PC-3 (cell line): ENCODE results near the gene PGAP6. TPM values are rescaled to one million over a fixed set of nuclear protein-coding genes. Genes with fewer than 3 reads are reported as not detected.

Experiments used
- ATAC-seq: fragments of 200-7000 bp; cut with Tn5 transposase; 2 replicates; pipeline ENCODE4 v1.9.1; 2020; ENCODE audit warnings: mild to moderate bottlenecking, moderate library complexity
- BruUV-seq: library from RNA; stranded (reverse); fragments of 400-500 nt; replicated peaks from 2 replicates; lab custom pipeline; 2021; lab: Mats Ljungman, UMichigan
- CTCF ChIA-PET: fragments of 300-600 bp; sonication (Branson Sonifier 250); formaldehyde crosslinking; loops from one replicate; lab custom pipeline; 2022; ENCODE audit warnings: antibody characterized with exemption; lab: Charles Lee
- POLR2A ChIA-PET: fragments of 300-600 bp; sonication (Branson Sonifier 250); formaldehyde crosslinking; loops from one replicate; lab custom pipeline; 2022; ENCODE audit warnings: antibody characterized with exemption; ENCODE audit not compliant: unreplicated experiment; lab: Charles Lee
- DNase-seq: peaks from one replicate; pipeline ENCODE4 v3.0.0-alpha.2; 2015
- H2AFZ ChIP-seq: fragments of 300-600 bp; sonication (generic); 2 replicates; pipeline ENCODE4 v1.6.0; 2016; ENCODE audit warnings: antibody characterized with exemption, low read length
- H3F3A ChIP-seq: fragments of 300-600 bp; sonication (generic); one replicate; pipeline ENCODE4 v1.6.0; 2017; ENCODE audit warnings: antibody characterized with exemption, low read length, control low read depth, mild to moderate bottlenecking; ENCODE audit not compliant: unreplicated experiment
- H3K27ac ChIP-seq: fragments of 300-600 bp; sonication (generic); 2 replicates; pipeline ENCODE4 v1.5.1; 2016; ENCODE audit warnings: mild to moderate bottlenecking, low read length
- H3K27me3 ChIP-seq: fragments of 300-600 bp; sonication (generic); 2 replicates; pipeline ENCODE4 v1.6.1; 2016; ENCODE audit warnings: low read length, mixed read lengths
- H3K36me3 ChIP-seq: fragments of 300-600 bp; sonication (generic); 2 replicates; pipeline ENCODE4 v1.6.1; 2016; ENCODE audit warnings: low read depth, mixed run types, low read length, mixed read lengths
- H3K4me1 ChIP-seq: fragments of 300-600 bp; sonication (generic); 2 replicates; pipeline ENCODE4 v1.5.1; 2016; ENCODE audit warnings: low read length; ENCODE audit not compliant: insufficient read depth
- H3K4me2 ChIP-seq: fragments of 300-600 bp; sonication (generic); 2 replicates; pipeline ENCODE4 v1.6.0; 2016; ENCODE audit warnings: low read length
- H3K4me3 ChIP-seq: fragments of 300-600 bp; sonication (generic); 2 replicates; pipeline ENCODE4 v1.5.1; 2016; ENCODE audit warnings: mild to moderate bottlenecking, low read length, mixed read lengths
- H3K79me2 ChIP-seq: fragments of 300-600 bp; sonication (generic); 2 replicates; pipeline ENCODE4 v1.6.1; 2017; ENCODE audit warnings: low read length, mixed read lengths
- H3K9ac ChIP-seq: fragments of 300-600 bp; sonication (generic); 2 replicates; pipeline ENCODE4 v1.6.0; 2016; ENCODE audit warnings: mild to moderate bottlenecking, low read length
- H3K9me2 ChIP-seq: fragments of 300-600 bp; sonication (generic); replicated peaks from 2 replicates; pipeline ENCODE4 v1.6.1; 2016; ENCODE audit warnings: mixed run types, low read length, mixed read lengths
- H3K9me3 ChIP-seq: fragments of 300-600 bp; sonication (generic); 2 replicates; pipeline ENCODE4 v1.6.1; 2016; ENCODE audit warnings: low read length, mixed read lengths
- H4K20me1 ChIP-seq: fragments of 300-600 bp; sonication (generic); 2 replicates; pipeline ENCODE4 v1.6.1; 2016; ENCODE audit warnings: low read length, mixed read lengths
- CTCF ChIP-seq: fragments of 300-600 bp; sonication (generic); conservative IDR thresholded peaks from 2 replicates; pipeline ENCODE4 v1.5.1; 2017; ENCODE audit warnings: antibody characterized with exemption, low read depth, mild to moderate bottlenecking, low read length
- EZH2 ChIP-seq: fragments of 300-600 bp; sonication (generic); IDR thresholded peaks from one replicate; pipeline ENCODE4 v1.6.1; 2017; ENCODE audit warnings: antibody characterized with exemption, mild to moderate bottlenecking, low read length; ENCODE audit not compliant: unreplicated experiment
- EZH2phosphoT487 ChIP-seq: fragments of 300-600 bp; sonication (generic); IDR thresholded peaks from 2 replicates; pipeline ENCODE4 v1.6.1; 2018; ENCODE audit warnings: mild to moderate bottlenecking, antibody characterized with exemption, low read length, borderline replicate concordance
- intact Hi-C: fragments of 100-400 bp; cut with micrococcal nuclease; formaldehyde crosslinking; loops from 2 replicates; pipeline ENCODE4 v1.9.0; 2023
- total RNA-seq: library from RNA; depleted of rRNA; stranded (reverse); fragments of >200 nt; gene quantifications from 2 replicates; pipeline ENCODE4 v1.2.3, GENCODE V29; 2014

Gene PGAP6
- total RNA-seq, 1 experiment from 2014 or later, result 40.8 TPM

DNA sequence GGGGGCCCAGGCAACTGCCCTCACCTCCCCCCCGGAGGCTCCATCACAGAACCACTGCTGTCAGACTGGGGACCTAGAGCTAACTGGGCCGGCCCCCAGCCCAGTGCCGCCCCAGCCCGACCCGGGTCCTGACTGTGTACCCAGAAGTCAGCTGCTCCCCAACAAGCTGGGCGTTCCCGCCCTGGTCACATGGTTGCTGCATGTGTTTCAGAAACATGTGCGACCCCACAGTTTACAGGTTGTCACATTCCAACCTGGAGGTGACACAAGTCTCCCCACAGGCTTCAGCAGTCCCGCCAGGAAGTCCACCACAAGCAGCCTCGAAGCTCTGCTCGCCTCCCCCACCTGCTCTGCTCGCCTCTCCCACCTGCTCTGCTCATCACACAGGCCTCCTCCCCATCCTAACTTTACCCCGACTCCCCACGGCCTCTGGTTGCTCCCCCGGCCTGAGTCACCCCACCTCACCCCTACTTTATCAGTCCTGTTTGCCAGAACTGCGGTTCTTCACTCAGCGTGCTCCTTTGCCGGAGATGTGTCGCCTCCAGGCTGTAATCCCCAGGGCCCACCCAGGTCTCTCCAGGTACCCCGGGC, 12.4 kb downstream of the PGAP6 start:
- TF ChIP-seq EZH2 (no peak), EZH2phosphoT487 (no peak), CTCF (no peak)
- no peak overlapping the region for H2AFZ ChIP-seq
- no TSS peak for BruUV-seq
- no peaks in the 10 kb centered on the region for H3K36me3 ChIP-seq
- peak overlapping the region; percentile 58 for H3K4me3 ChIP-seq
- intact Hi-C loops, result no loop called here
- ChIA-PET POLR2A (no interaction called here), CTCF (interaction anchor here (1.3 kb wide), 1 partner anchor 8 kb away, joined by 3 read pairs; no protein-coding TSS in a partner anchor)
- DNase-seq (no peak), ATAC-seq (no peak)
- H3K9ac ChIP-seq, result 0 out of 2 replicates have a peak overlapping the region, but pooled peaks have one; percentile 17
- H3K4me1 ChIP-seq, result peaks cover 5% of the 10 kb centered on the region; the same call in 1 of the 2 replicates
- no peaks in the 10 kb centered on the region for H3K79me2 ChIP-seq
- H3K27me3 ChIP-seq, result no peaks in the 10 kb centered on the region
- no peaks in the 10 kb centered on the region for H3K9me2 ChIP-seq
- H3K27ac ChIP-seq, result no peak overlapping the region
- H3K4me2 ChIP-seq, result peak overlapping the region; percentile 84
- H4K20me1 ChIP-seq, result no peaks in the 10 kb centered on the region
- H3K9me3 ChIP-seq, result no peaks in the 10 kb centered on the region
- no peaks in the 10 kb centered on the region for H3F3A ChIP-seq

GRCh38 chr16:368388-369158, 13.2 kb downstream of the PGAP6 start:
- no peaks in the 10 kb centered on the region for H3K36me3 ChIP-seq
- H3K27ac ChIP-seq, result no peak overlapping the region
- POLR2A ChIA-PET, result no interaction called here
- H3K9me2 ChIP-seq, result no peaks in the 10 kb centered on the region
- no peaks in the 10 kb centered on the region for H3K9me3 ChIP-seq
- H4K20me1 ChIP-seq, result no peaks in the 10 kb centered on the region
- CTCF ChIA-PET, result no interaction called here
- no TSS peak for BruUV-seq
- no peak overlapping the region for H2AFZ ChIP-seq
- no peak overlapping the region for H3K4me3 ChIP-seq
- no peak for DNase-seq
- no peak overlapping the region for H3K9ac ChIP-seq
- H3F3A ChIP-seq, result no peaks in the 10 kb centered on the region
- no peaks in the 10 kb centered on the region for H3K79me2 ChIP-seq
- H3K27me3 ChIP-seq, result no peaks in the 10 kb centered on the region
- H3K4me1 ChIP-seq, result peaks cover 5% of the 10 kb centered on the region; the same call in 1 of the 2 replicates
- no peak for ATAC-seq
- no peak overlapping the region for H3K4me2 ChIP-seq
- intact Hi-C loops, result no loop called here
- no peak for TF ChIP-seq CTCF
- no peak for TF ChIP-seq EZH2phosphoT487
- TF ChIP-seq EZH2, result no peak
